ENCODE measurements around the gene FA2H. TPM values are rescaled to one million over a fixed set of nuclear protein-coding genes. Genes with fewer than 3 reads are reported as not detected.

The FA2H gene
- total RNA-seq, 3 donors from 2014 or later: 0.33 to 1.8 TPM; not detected in 1

DNA sequence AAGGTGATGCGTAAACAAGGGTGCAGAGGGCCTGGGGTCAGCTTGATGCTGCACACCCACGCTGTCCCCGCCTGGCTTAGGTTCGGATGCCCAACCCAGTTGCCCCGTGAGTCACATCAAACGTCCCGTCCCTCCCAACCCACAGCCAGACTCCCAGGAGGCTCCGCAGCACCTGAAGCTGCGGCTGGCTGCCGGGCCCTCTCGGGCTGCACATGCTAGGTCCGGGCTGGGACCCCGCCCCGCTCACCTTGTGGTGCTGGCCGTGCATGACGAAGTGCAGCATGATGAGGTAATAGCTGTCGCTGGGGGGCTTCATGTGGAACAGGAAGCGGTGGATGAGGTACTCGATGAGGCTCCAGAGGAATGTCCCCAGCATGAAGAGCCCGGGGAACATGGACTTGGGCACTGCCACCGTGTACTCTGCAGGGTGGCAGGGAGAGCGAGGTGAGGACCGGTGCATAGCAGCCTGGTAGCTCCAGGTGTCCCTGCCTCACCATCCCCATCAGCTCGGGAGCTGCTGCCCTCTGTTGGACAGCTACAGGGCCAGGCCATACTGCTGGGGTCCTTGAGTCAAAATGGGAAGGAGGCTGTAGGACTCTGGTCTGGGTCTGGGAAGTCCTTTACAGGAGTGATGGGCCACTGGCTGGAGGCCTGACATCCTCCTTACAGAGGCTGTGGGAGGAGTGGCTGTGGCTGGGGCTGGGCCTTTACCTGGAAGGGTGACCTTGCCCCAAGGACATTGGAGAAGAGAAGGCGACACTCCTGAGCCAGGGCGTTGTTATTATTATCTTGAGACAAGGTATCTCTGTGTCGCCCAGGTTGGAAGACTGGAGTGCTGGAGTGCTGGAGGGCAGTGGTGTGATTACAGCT is 55.6 kb downstream of the FA2H start:
- Histone ChIP-seq H3K27ac (no peak overlapping the region), H3K4me3 (no peak overlapping the region), H3K9me3 (no peaks in the 10 kb centered on the region), H3K4me1 (no peaks in the 10 kb centered on the region), H3K27me3 (no peaks in the 10 kb centered on the region), H3K36me3 (no peaks in the 10 kb centered on the region)
- intact Hi-C loops (cut with DNase I; ENCODE audit: low total_unique reads): no loop called here
- DNase-seq (ENCODE audit: low spot score in 2 of 2): no peak
- TF ChIP-seq, protein P1, sequence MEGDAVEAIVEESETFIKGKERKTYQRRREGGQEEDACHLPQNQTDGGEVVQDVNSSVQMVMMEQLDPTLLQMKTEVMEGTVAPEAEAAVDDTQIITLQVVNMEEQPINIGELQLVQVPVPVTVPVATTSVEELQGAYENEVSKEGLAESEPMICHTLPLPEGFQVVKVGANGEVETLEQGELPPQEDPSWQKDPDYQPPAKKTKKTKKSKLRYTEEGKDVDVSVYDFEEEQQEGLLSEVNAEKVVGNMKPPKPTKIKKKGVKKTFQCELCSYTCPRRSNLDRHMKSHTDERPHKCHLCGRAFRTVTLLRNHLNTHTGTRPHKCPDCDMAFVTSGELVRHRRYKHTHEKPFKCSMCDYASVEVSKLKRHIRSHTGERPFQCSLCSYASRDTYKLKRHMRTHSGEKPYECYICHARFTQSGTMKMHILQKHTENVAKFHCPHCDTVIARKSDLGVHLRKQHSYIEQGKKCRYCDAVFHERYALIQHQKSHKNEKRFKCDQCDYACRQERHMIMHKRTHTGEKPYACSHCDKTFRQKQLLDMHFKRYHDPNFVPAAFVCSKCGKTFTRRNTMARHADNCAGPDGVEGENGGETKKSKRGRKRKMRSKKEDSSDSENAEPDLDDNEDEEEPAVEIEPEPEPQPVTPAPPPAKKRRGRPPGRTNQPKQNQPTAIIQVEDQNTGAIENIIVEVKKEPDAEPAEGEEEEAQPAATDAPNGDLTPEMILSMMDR (IDR thresholded peaks at IDR 0.05): no peak
- TF ChIP-seq POLR2AphosphoS5 (IDR thresholded peaks at IDR 0.05) (no peak), POLR2A (IDR thresholded peaks at IDR 0.05) (no peak)

DNA sequence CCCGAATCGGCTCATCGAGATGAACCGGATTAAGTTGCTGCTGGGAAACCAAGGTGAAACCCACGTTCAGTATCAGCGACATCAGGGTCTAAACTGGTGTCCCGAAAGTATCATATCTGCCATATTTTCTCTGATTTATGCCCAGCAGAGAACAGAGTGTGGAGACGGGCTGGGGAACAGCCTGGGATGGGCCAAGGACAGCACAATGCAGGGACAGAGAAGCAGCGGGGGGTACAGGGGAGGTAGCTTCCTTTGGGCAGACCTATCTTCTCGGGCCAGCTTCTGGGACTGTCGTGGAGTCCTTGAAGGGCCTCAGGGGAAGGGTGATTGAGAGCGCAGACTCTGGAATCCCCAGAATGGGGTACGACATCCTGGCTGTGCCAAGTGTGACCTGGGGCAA is 56.5 kb downstream of the FA2H start:
- Histone ChIP-seq H3K27ac (no peak overlapping the region), H3K4me1 (no peaks in the 10 kb centered on the region), H3K36me3 (no peaks in the 10 kb centered on the region), H3K27me3 (no peaks in the 10 kb centered on the region), H3K9me3 (no peaks in the 10 kb centered on the region), H3K4me3 (no peak overlapping the region)
- TF ChIP-seq POLR2A (IDR thresholded peaks at IDR 0.05): no peak
- no peak for TF ChIP-seq POLR2AphosphoS5 (IDR thresholded peaks at IDR 0.05)
- TF ChIP-seq, protein P1 (IDR thresholded peaks at IDR 0.05): no peak
- intact Hi-C loops (cut with DNase I; ENCODE audit: low total_unique reads): no loop called here
- DNase-seq (ENCODE audit: low spot score in 2 of 2): no peak

DNA sequence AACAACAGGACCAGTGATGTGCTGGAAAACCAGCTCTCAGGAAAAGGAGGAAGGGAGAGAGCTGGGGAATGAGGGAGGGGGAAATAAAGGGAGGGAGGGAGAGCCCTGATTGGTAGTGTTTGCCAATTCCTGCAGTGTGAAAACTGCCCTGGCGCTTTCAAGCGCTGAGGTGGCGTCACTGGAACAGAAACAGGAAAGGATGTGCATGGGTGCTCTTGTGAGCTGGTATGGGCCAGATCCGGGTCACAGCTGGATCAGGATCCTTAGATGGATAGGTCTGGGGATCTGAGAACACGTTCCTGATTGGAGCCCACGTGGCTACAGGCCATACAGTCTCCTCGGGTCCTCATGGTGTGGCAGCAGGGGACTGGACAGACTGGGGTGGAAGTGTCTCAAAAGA is 57.3 kb downstream of the FA2H start:
- Histone ChIP-seq H3K9me3 (no peaks in the 10 kb centered on the region), H3K27me3 (no peaks in the 10 kb centered on the region), H3K27ac (no peak overlapping the region), H3K4me1 (no peaks in the 10 kb centered on the region), H3K4me3 (no peak overlapping the region), H3K36me3 (no peaks in the 10 kb centered on the region)
- no peak for DNase-seq (ENCODE audit: low spot score in 2 of 2)
- intact Hi-C loops (cut with DNase I; ENCODE audit: low total_unique reads): no loop called here
- TF ChIP-seq, protein P1 (IDR thresholded peaks at IDR 0.05): no peak

DNA sequence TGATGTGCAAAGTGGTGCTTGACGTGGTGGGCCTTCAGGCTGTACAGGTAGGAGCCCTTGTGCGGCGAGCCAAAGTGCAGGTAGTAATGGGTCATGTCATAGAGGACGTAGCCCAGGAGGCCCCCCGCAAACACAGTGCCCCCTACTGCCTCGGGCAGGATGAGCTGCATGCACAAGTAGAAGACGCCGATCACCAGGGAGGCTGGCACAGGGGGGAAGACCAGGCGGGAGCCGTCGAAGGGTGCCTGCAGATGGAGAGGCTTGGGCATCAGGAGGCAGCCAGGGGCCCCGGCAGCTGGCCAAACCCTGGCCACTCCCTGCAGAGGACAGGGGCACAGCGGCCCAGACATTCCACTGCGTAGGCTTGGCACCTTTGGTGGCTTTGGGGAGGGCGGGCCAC is 58.3 kb downstream of the FA2H start:
- H3K4me3 ChIP-seq: no peak overlapping the region
- no peaks in the 10 kb centered on the region for H3K27me3 ChIP-seq
- no peaks in the 10 kb centered on the region for H3K9me3 ChIP-seq
- no peaks in the 10 kb centered on the region for H3K4me1 ChIP-seq
- no peak for DNase-seq (ENCODE audit: low spot score in 2 of 2)
- H3K27ac ChIP-seq: no peak overlapping the region
- TF ChIP-seq, protein P1 (IDR thresholded peaks at IDR 0.05): no peak
- TF ChIP-seq POLR2A (IDR thresholded peaks at IDR 0.05) (no peak), POLR2AphosphoS5 (IDR thresholded peaks at IDR 0.05) (no peak)
- no peaks in the 10 kb centered on the region for H3K36me3 ChIP-seq
- intact Hi-C loops (cut with DNase I; ENCODE audit: low total_unique reads): no loop called here

DNA sequence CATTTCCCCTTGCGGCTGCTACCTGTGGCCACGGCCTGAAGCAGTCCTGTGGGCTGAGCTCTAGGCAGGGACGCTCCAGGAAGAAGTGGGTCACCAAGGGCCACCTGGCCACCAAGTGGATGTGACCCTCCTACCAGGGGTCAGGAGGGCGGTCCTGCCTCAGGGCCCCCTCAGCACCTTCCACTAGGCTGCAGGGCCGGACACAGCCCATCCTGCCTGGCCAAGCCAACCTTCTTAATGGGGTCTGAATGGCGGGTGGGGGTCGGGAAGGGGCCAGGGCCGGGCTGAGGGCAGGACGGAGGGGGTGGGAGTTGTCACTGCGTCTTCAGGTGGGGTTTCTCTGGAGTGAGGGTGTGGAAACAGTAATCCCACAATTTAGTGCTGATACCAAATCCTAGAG is 60.7 kb downstream of the FA2H start:
- TF ChIP-seq, protein P1 (IDR thresholded peaks at IDR 0.05): no peak
- TF ChIP-seq POLR2AphosphoS5 (IDR thresholded peaks at IDR 0.05) (no peak), POLR2A (IDR thresholded peaks at IDR 0.05) (no peak)
- Histone ChIP-seq H3K4me3 (no peak overlapping the region), H3K9me3 (no peaks in the 10 kb centered on the region), H3K4me1 (no peaks in the 10 kb centered on the region), H3K27ac (no peak overlapping the region), H3K27me3 (no peaks in the 10 kb centered on the region), H3K36me3 (no peaks in the 10 kb centered on the region)
- intact Hi-C loops (cut with DNase I; ENCODE audit: low total_unique reads): no loop called here
- DNase-seq (ENCODE audit: low spot score in 2 of 2): no peak
